ENCODE measurements around the gene ACKR2. TPM values are rescaled to one million over a fixed set of nuclear protein-coding genes. Genes with fewer than 3 reads are reported as not detected.

ACKR2 gene
- total RNA-seq, 1 donor, result 0.10 TPM

DNA sequence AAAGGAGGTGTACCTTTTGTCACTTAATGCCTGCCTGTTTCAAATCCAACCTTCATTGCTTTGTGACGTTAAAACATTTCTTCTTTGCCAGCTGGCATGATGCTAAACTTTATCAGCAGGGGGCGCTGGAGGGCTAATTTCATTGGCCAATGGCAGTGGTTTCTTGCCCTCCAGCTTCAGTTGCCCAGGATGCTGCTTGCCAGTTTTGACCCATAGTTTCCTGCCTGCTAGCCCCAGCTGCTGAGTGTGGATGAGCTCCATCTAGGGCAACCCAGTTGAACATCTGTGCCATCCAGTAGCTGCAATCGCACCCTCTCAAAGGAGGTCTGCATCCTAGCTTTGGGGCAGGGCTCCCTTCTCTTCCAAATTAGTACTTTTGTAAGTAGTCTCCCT is 22.1 kb downstream of the ACKR2 start:
- no peak overlapping the region for H3K4me3 ChIP-seq (ENCODE audit: low read length)
- no peaks in the 10 kb centered on the region for H3K27me3 ChIP-seq (ENCODE audit: insufficient read depth, low read length)
- no peaks in the 10 kb centered on the region for H3K4me1 ChIP-seq (ENCODE audit: insufficient read depth, low read length)
- H3K9me3 ChIP-seq (ENCODE audit: low read depth, low read length), result no peaks in the 10 kb centered on the region

- Histone ChIP-seq H3K4me1 (ENCODE audit: insufficient read depth, low read length) (no peaks in the 10 kb centered on the region), H3K9me3 (ENCODE audit: low read depth, low read length) (no peaks in the 10 kb centered on the region), H3K4me3 (ENCODE audit: low read length) (no peak overlapping the region), H3K27me3 (ENCODE audit: insufficient read depth, low read length) (no peaks in the 10 kb centered on the region)
Measured at GRCh38 chr3:42836150-42837123, 27.2 kb downstream of the ACKR2 start.

DNA sequence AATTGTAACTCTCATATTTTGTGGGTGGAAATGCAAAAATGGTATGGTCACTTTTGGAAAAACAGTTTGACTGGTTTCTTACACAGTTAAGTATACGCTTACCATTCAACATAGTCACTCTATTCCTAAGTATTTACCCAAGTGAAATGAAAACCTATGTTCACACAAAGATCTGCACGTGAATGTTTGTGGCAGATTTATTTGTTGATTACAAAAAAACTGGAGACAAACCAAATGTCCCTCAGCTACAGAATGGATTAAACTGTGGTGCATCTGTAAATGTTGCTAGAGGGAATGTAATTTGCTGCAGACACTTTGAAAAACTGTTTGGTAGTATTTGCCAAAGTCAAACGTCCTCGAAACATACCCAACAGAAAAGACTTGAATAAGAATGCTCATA is 29.3 kb downstream of the ACKR2 start:
- Histone ChIP-seq H3K9me3 (ENCODE audit: low read depth, low read length) (no peaks in the 10 kb centered on the region), H3K4me1 (ENCODE audit: insufficient read depth, low read length) (no peaks in the 10 kb centered on the region), H3K27me3 (ENCODE audit: insufficient read depth, low read length) (no peaks in the 10 kb centered on the region), H3K4me3 (ENCODE audit: low read length) (no peak overlapping the region)

DNA sequence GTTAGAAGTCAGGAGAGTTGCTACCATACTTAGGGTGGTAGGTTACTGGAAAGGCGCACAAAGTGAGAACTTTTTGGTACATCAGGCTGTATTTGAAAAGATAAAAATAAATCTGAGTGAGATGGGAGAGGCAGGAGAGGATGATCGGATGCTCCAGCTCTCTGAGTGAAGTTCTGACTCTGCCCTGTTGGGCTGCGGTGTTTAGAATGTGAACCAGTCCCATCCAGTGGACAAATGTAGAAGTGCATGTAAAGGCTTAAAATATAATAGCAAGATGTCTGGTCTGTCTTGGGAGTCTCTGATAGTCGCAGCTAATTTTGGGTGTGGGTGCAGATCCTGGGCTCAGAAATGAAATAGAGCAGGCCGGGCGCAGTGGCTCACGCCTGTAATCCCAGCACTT is 30.4 kb downstream of the ACKR2 start:
- H3K9me3 ChIP-seq (ENCODE audit: low read depth, low read length), result no peaks in the 10 kb centered on the region

DNA sequence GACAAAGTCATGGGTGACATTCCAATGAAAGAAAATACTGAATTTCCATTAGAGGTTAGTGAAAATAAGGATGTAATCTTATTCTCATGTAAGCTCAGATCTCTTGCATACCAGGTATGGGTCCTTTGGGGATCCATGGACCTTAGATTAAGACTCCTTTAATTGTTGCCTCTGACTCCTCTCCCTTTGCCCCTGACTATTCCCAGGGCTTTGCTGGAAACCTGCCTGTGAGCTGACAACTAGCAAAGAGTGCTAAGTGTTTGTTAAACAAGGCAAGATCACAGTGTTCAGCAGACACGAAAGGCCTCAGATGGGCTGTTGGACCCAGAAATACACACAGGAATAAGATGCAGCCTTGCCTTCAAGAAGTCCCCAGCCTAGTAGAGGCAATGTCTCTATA is 32.1 kb downstream of the ACKR2 start:
- Histone ChIP-seq H3K9me3 (ENCODE audit: low read depth, low read length) (no peaks in the 10 kb centered on the region), H3K27me3 (ENCODE audit: insufficient read depth, low read length) (no peaks in the 10 kb centered on the region), H3K4me3 (ENCODE audit: low read length) (no peak overlapping the region), H3K4me1 (ENCODE audit: insufficient read depth, low read length) (peaks cover 5% of the 10 kb centered on the region)

More for the DNA sequence above, 30.4 kb downstream of the ACKR2 start:
- no peak overlapping the region for H3K4me3 ChIP-seq (ENCODE audit: low read length)
- no peaks in the 10 kb centered on the region for H3K27me3 ChIP-seq (ENCODE audit: insufficient read depth, low read length)
- H3K4me1 ChIP-seq (ENCODE audit: insufficient read depth, low read length), result no peaks in the 10 kb centered on the region

- no peaks in the 10 kb centered on the region for H3K27me3 ChIP-seq (ENCODE audit: insufficient read depth, low read length)
- H3K4me1 ChIP-seq (ENCODE audit: insufficient read depth, low read length), result peaks cover 20% of the 10 kb centered on the region
- no peak overlapping the region for H3K4me3 ChIP-seq (ENCODE audit: low read length)
- H3K9me3 ChIP-seq (ENCODE audit: low read depth, low read length), result no peaks in the 10 kb centered on the region
Measured at GRCh38 chr3:42843713-42844411, 34.6 kb downstream of the ACKR2 start.

DNA sequence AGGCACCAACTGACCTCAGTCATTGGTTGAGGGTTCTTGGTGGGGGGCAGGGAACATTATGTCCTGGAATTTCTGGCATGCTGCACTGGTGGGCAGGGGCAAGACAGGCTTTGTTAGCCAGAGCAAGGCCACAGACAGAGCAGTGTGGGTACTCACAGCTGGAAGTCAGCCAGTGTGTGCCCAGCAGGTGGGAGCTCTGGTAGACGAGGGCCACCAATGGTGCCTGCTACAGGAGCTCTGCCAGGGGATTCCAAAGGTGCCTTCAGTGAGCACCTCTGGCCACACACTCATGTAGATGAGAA is 35.1 kb downstream of the ACKR2 start:
- no peaks in the 10 kb centered on the region for H3K9me3 ChIP-seq (ENCODE audit: low read depth, low read length)
- H3K4me1 ChIP-seq (ENCODE audit: insufficient read depth, low read length), result peaks cover 20% of the 10 kb centered on the region
- H3K4me3 ChIP-seq (ENCODE audit: low read length), result no peak overlapping the region
- H3K27me3 ChIP-seq (ENCODE audit: insufficient read depth, low read length), result no peaks in the 10 kb centered on the region

DNA sequence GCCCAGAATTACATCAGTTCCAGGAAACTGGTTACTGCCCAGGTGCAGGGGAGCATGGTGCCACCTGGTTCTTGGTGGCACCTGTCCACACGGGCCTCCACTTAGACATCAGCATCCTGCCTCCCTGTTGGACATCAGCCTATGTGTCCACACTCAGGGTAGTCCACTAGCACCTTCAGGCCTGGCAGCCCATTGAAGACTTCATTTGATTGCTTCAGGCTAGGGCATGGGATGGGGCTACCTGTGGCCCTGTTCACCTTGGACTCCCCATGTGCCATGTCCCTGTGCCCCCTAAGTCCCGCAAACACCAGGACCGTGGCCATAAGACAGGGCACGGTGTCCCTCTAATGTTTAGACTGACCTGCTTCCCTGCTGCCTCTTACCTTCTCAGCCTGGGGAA is 35.6 kb downstream of the ACKR2 start:
- no peak overlapping the region for H3K4me3 ChIP-seq (ENCODE audit: low read length)
- H3K9me3 ChIP-seq (ENCODE audit: low read depth, low read length), result no peaks in the 10 kb centered on the region
- peaks cover 20% of the 10 kb centered on the region for H3K4me1 ChIP-seq (ENCODE audit: insufficient read depth, low read length)
- no peaks in the 10 kb centered on the region for H3K27me3 ChIP-seq (ENCODE audit: insufficient read depth, low read length)

DNA sequence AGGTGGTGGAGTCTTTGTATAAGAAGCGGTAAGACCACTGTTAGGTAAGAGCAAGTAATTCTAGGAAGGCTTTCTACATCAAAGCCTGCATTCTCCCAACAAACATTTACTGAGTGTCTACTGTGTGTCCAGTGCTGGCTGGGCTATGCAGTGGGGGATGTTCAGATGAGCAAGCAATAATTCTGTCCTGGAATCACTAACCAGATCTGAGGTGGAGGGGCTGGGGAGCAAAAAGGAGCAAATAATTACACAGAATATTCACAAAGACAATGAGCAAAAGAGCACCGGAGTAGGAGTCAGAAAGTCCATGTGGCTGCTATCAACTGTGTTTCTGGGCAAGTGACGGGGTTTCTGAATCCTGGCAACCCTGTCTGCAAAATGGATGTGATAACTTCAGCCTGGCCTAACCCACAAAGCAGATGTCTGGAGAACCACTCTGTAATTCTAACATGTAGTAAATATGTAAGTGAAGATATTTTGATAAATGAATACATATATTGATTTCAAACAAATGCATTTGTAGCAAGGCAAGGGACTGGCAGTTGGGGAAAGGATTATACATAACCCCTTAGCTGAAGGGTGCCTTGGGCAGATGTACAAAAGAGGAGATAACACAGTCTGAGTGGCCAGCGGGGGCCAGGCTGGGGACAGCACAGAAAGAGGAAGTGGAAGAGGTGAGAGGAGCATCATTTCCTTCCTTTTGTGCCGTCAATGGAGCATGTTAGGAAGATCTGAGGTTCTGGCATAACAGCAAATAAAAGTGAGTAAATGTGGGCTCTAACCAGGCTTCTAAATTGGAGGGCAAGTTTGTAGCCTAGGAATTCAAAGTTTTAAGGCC is 37.7 kb downstream of the ACKR2 start:
- peaks cover 20% of the 10 kb centered on the region for H3K4me1 ChIP-seq (ENCODE audit: insufficient read depth, low read length)
- no peaks in the 10 kb centered on the region for H3K9me3 ChIP-seq (ENCODE audit: low read depth, low read length)
- H3K27me3 ChIP-seq (ENCODE audit: insufficient read depth, low read length), result no peaks in the 10 kb centered on the region
- no peak overlapping the region for H3K4me3 ChIP-seq (ENCODE audit: low read length)

- no peaks in the 10 kb centered on the region for H3K27me3 ChIP-seq (ENCODE audit: insufficient read depth, low read length)
- peaks cover 20% of the 10 kb centered on the region for H3K4me1 ChIP-seq (ENCODE audit: insufficient read depth, low read length)
- no peak overlapping the region for H3K4me3 ChIP-seq (ENCODE audit: low read length)
- no peaks in the 10 kb centered on the region for H3K9me3 ChIP-seq (ENCODE audit: low read depth, low read length)
Measured at GRCh38 chr3:42847731-42848130, 38.5 kb downstream of the ACKR2 start.

DNA sequence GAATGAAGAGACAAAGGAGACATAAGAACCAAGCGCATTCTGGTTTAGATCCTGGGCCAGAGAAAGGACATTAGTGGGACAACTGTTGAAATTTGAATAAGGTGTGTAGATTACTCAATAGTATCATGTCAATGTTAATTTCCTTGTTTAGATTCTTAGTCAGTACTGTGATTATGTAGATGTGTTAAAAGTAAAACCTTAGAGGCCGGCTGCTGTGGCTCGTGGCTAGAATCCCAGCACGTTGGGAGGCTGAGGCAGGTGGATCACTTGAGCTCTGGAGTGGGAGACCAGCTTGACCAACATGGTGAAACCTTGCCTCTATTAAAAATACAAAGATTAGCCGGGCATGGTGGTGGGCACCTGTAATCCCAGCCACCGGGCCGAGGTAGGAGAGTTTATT is 39.8 kb downstream of the ACKR2 start:
- no peaks in the 10 kb centered on the region for H3K27me3 ChIP-seq (ENCODE audit: insufficient read depth, low read length)
- H3K9me3 ChIP-seq (ENCODE audit: low read depth, low read length), result no peaks in the 10 kb centered on the region
- H3K4me3 ChIP-seq (ENCODE audit: low read length), result no peak overlapping the region
- peaks cover 20% of the 10 kb centered on the region for H3K4me1 ChIP-seq (ENCODE audit: insufficient read depth, low read length)

DNA sequence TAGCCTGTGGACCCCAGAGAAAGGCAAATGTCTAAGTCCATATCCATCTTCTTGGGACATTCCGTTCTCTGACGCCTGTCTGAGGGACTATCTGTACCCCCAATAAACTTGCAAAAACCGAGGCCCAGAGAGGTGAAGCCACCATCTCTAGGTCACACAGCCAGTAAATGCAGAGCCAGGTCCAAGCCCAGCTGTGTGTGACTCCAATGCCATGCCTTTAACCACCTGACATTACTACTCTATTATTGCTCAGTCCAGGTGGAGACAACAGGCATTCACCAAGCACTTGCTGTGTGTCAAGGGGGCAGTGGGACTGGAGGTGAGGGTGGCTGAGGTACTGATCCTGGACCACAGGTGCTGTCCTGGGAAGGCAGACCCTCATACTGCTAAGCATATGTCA is 41.0 kb downstream of the ACKR2 start:
- Histone ChIP-seq H3K4me3 (ENCODE audit: low read length) (no peak overlapping the region), H3K4me1 (ENCODE audit: insufficient read depth, low read length) (peaks cover 20% of the 10 kb centered on the region), H3K9me3 (ENCODE audit: low read depth, low read length) (no peaks in the 10 kb centered on the region)

DNA sequence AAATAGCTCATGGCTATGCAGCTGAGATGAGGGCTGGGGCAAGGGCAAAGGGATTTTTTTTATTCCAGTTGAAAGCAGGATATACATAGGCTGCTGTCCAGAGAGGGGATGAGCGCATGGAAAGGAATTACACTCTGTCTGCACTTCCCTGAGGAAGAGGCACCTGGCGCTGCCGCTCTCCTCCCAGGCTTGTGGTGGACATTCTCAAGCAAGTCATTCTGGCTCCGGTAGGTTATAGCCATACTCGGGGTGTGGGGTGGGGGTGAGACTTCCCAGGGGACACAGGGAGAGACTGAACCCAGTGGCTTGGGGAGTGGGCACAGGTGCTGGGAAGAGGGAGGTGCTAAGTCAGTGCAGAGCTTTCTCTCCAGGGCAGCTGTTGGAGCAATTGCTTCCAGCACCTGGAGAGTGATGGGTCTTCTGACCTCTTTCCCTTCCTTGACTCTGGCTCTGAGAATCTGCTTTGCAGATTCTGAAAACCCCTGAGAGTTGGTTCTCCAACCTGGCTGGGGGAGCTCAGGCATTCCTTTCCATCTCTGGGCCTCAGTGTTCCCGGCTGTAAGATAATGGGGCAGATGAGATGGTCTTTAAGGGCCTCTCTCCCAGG is 42.1 kb downstream of the ACKR2 start:
- no peaks in the 10 kb centered on the region for H3K9me3 ChIP-seq (ENCODE audit: low read depth, low read length)
- H3K4me1 ChIP-seq (ENCODE audit: insufficient read depth, low read length), result peaks cover 16% of the 10 kb centered on the region
- no peaks in the 10 kb centered on the region for H3K27me3 ChIP-seq (ENCODE audit: insufficient read depth, low read length)
- H3K4me3 ChIP-seq (ENCODE audit: low read length), result no peak overlapping the region

More for the DNA sequence above, 41.0 kb downstream of the ACKR2 start:
- H3K27me3 ChIP-seq (ENCODE audit: insufficient read depth, low read length), result no peaks in the 10 kb centered on the region

GRCh38 chr3:42852441-42852840 is 43.2 kb downstream of the ACKR2 start:
- no peak overlapping the region for H3K4me3 ChIP-seq (ENCODE audit: low read length)
- H3K9me3 ChIP-seq (ENCODE audit: low read depth, low read length), result no peaks in the 10 kb centered on the region
- H3K4me1 ChIP-seq (ENCODE audit: insufficient read depth, low read length), result peaks cover 5% of the 10 kb centered on the region
- no peaks in the 10 kb centered on the region for H3K27me3 ChIP-seq (ENCODE audit: insufficient read depth, low read length)

DNA sequence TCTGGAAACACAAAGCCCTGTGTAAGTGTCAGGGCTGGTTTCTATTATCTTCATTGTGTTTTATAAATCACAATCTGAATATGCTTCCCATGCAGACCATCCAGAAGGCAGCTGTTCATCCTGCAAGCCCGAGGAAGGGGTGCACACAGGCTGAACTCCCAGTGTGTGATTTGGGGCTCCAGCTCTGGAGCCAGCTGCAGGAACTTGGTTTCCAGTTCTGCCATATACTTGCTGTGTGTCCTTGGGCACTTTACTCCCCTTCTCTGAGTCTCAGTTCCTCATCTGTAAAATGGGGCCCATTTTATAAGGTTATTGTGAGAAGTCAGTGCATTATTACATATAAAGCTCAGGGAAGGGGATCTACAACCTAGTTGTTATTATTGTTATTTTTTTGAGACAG is 43.8 kb downstream of the ACKR2 start:
- Histone ChIP-seq H3K27me3 (ENCODE audit: insufficient read depth, low read length) (no peaks in the 10 kb centered on the region), H3K4me1 (ENCODE audit: insufficient read depth, low read length) (no peaks in the 10 kb centered on the region), H3K4me3 (ENCODE audit: low read length) (no peak overlapping the region), H3K9me3 (ENCODE audit: low read depth, low read length) (no peaks in the 10 kb centered on the region)
